Fibroblast of villous mesenchyme (primary cell): ENCODE data around the gene RASAL2. TPM values are rescaled to one million over a fixed set of nuclear protein-coding genes. Genes with fewer than 3 reads are reported as not detected.

ENCODE experiments used
- DNase-seq: peaks from one replicate; pipeline ENCODE4 v3.0.0-alpha.2; 2010; ENCODE audit warnings: low read depth
- H3K4me3 ChIP-seq: 2 replicates; pipeline ENCODE4 v1.5.1; 2011; ENCODE audit warnings: low read depth, mild to moderate bottlenecking, low read length
- CTCF ChIP-seq: IDR thresholded peaks from 2 replicates; pipeline ENCODE4 v1.5.1; 2012; ENCODE audit warnings: low read depth, mild to moderate bottlenecking, low read length; ENCODE audit not compliant: insufficient read depth
- total RNA-seq: library from RNA; depleted of rRNA; stranded (reverse); fragments of >200 nt; gene quantifications from 2 replicates; pipeline ENCODE4 v1.2.3, GENCODE V29; 2012

The RASAL2 gene
- total RNA-seq, 1 donor, result 40.6 TPM

DNA sequence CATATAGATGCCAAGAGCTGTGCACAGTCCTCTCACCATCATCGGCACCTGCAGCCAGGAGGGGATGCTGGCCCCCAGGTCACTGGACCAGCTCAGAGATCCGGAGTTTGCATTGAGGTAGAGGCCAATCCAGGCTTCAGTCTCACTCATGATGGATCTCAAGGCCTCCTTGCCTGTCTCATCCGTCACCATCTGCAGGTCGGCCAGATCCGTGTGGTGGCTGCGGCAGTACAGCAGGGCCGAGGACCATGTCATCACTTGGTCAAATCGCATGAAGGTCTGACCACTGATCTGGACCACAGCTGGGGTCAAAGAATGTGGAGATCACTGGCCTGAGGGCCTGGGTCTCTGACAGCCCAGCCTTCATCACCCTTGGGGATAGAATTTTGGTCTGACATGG, 396.2 kb downstream of the RASAL2 start:
- no peak overlapping the region for H3K4me3 ChIP-seq
- no peak for TF ChIP-seq CTCF
- no peak for DNase-seq

DNA sequence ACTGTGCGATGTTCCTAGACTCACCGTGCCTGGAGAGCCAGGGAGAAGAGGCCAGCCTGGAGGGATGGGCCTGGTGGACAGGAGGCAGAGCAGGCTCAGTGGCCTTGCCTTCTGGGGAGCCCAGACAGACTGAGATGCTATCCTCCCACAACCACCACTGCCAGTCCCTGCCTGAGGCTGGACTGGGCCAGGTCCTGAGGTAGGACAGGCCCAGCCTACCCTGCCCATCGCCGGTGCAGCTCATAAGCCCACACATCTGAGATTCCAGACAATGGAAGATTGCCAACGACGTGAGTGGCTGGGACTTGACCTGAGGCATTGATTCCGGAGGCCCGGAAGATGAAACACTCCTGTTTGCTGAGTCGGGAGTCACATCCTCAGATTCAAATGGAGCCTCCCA, 397.1 kb downstream of the RASAL2 start:
- TF ChIP-seq CTCF, result no peak
- no peak for DNase-seq
- no peak overlapping the region for H3K4me3 ChIP-seq

GRCh38 chr1:178491721-178492120, 397.8 kb downstream of the RASAL2 start:
- no peak overlapping the region for H3K4me3 ChIP-seq
- TF ChIP-seq CTCF, result no peak
- DNase-seq, result no peak

DNA sequence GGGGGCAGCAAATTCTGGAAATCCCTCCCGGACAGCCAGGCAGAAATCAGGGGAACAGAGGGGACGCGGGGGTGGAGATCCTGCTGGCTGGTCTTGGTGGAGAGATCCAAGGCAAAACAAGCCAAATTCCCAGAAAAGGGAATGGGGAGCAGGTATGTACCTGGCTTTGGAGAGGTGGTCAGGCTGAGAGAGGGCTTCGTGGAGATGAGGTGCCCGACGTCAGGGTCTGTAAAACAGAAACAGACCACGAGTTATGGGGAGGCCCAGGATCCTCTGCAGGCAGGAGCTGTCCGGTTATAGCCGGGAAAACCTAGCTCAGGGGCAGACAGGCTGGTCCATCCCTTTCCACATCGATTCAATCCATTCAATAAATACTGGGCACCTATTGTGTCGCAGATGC, 398.4 kb downstream of the RASAL2 start:
- DNase-seq, result no peak
- TF ChIP-seq CTCF, result no peak
- H3K4me3 ChIP-seq, result no peak overlapping the region

DNA sequence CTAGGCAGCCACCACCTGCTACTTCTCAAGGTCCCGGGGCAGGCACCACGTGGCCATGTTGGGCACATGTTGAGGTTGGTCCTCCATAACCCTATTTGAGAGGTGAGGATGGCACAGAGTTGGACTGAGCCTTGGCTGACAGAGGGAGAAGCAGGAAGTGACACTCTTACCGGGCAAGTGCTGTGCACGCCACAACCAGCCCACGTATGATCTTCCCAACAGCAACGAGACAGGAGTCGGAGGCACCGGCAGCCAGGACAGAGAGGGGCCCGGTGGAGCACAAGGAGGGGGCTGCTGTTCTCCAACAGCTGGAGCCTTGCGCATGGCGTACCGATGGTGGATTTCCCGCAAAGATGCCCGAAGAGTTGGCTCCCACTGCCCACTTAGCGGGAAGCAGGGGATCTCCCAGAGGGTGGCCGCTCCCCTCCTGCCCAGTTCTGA, 399.4 kb downstream of the RASAL2 start:
- no peak for TF ChIP-seq CTCF
- no peak for DNase-seq
- no peak overlapping the region for H3K4me3 ChIP-seq

GRCh38 chr1:178494569-178494971, 400.7 kb downstream of the RASAL2 start:
- no peak overlapping the region for H3K4me3 ChIP-seq
- DNase-seq, result no peak
- no peak for TF ChIP-seq CTCF

DNA sequence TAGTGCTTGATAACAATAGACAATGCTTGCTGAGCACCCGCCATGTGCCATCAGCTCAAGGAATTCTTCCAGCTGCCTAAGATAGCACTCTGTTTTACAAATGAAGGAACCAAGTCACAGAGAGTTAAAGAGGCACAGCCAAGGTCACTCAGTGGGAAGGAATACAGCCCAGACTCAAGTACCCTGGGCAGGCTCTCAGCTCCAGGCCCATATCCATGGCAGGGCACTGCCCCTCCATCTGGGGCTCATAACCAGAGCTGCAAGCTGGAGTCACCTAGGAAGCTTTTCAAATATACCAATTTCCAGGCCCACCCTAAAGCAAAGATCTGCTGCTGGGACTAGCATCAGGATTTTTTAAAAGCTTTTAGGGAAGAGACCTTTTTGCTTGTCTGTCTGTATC, 401.3 kb downstream of the RASAL2 start:
- no peak for DNase-seq
- no peak overlapping the region for H3K4me3 ChIP-seq
- TF ChIP-seq CTCF, result no peak
